ENCODE results near the gene VAV1. TPM values are rescaled to one million over a fixed set of nuclear protein-coding genes. Genes with fewer than 3 reads are reported as not detected.

The VAV1 gene
- total and polyA plus RNA-seq, 9 of the 15 experiments (the other 6 are each of a cell fraction or from before 2014, with no cell fraction given), result 0.46 to 20.1 (median 11.1) TPM

GRCh38 chr19:6728346-6728745, 44.2 kb upstream of the VAV1 start (continued):
- TF ChIP-seq ZBTB33 (CRISPR knock-in tag; IDR thresholded peaks at IDR 0.05) (0 out of 2 replicates have a peak, but pooled peaks have one; percentile 19), MAX (CRISPR knock-in tag; IDR thresholded peaks at IDR 0.05) (peak; percentile 43; the same call in 1 of the 2 replicates), MCM5 (IDR thresholded peaks at IDR 0.05; ENCODE audit: low read depth) (no peak), CLOCK (CRISPR knock-in tag; IDR thresholded peaks at IDR 0.05; ENCODE audit: borderline replicate concordance) (no peak), TCFL5 (CRISPR knock-in tag; conservative IDR thresholded peaks at IDR 0.05) (no peak), ZNF583 (CRISPR knock-in tag; IDR thresholded peaks at IDR 0.05) (no peak), DACH1 (IDR thresholded peaks at IDR 0.05; ENCODE audit: partially characterized antibody) (no peak), ZNF699 (CRISPR knock-in tag; IDR thresholded peaks at IDR 0.05; ENCODE audit: insufficient replicate concordance) (no peak), PRDM10 (IDR thresholded peaks at IDR 0.05; ENCODE audit: partially characterized antibody) (peak; percentile 22), MAFG (tag; conservative IDR thresholded peaks at IDR 0.05) (no peak)

Measured in K562 (cell line).